Ishikawa (cell line): Measurements from ENCODE around the gene NADK.

Source experiments
- CEBPB ChIP-seq: IDR thresholded peaks from 2 replicates; pipeline ENCODE4 v1.6.1; 2012
- CREB1 ChIP-seq: IDR thresholded peaks from 2 replicates; pipeline ENCODE4 v1.6.1; 2012; ENCODE audit warnings: low read depth
- EGR1 ChIP-seq: IDR thresholded peaks from 2 replicates; pipeline ENCODE4 v1.6.1; 2012
- EP300 ChIP-seq: IDR thresholded peaks from 2 replicates; pipeline ENCODE4 v1.6.1; 2012; ENCODE audit warnings: borderline replicate concordance
- FOXM1 ChIP-seq: IDR thresholded peaks from 2 replicates; pipeline ENCODE4 v1.6.1; 2012; ENCODE audit warnings: low read depth, borderline replicate concordance
- MAX ChIP-seq: IDR thresholded peaks from 2 replicates; pipeline ENCODE4 v1.6.1; 2012
- NFIC ChIP-seq: IDR thresholded peaks from 2 replicates; pipeline ENCODE4 v1.6.1; 2012
- RAD21 ChIP-seq: IDR thresholded peaks from 2 replicates; pipeline ENCODE4 v1.6.1; 2012; ENCODE audit warnings: low read depth
- REST ChIP-seq: IDR thresholded peaks from 2 replicates; pipeline ENCODE4 v1.6.1; 2012; ENCODE audit warnings: low read depth, mild to moderate bottlenecking
- TAF1 ChIP-seq: IDR thresholded peaks from 2 replicates; pipeline ENCODE4 v1.6.1; 2012; ENCODE audit warnings: low read depth, mild to moderate bottlenecking
- TCF12 ChIP-seq: IDR thresholded peaks from 2 replicates; pipeline ENCODE4 v1.6.1; 2012; ENCODE audit warnings: low read depth
- TEAD4 ChIP-seq: IDR thresholded peaks from 2 replicates; pipeline ENCODE4 v1.6.1; 2012
- USF1 ChIP-seq: IDR thresholded peaks from 2 replicates; pipeline ENCODE4 v1.6.1; 2012
- YY1 ChIP-seq: IDR thresholded peaks from 2 replicates; pipeline ENCODE4 v1.6.1; 2012; ENCODE audit warnings: low read depth
- ZBTB7A ChIP-seq: IDR thresholded peaks from 2 replicates; pipeline ENCODE4 v1.6.1; 2012; ENCODE audit warnings: low read depth

NADK gene

GRCh38 chr1:1785666-1786065 lies 7.4 kb upstream of the NADK start:
- TF ChIP-seq ZBTB7A (no peak), NFIC (no peak), USF1 (no peak), YY1 (no peak), FOXM1 (no peak), MAX (no peak), REST (no peak), EP300 (no peak), TCF12 (no peak), CEBPB (no peak), EGR1 (no peak), TAF1 (no peak), RAD21 (no peak), CREB1 (no peak), TEAD4 (no peak)

- TF ChIP-seq RAD21 (no peak), CREB1 (no peak), REST (no peak), CEBPB (no peak), TAF1 (no peak)
Observed at GRCh38 chr1:1784933-1785332, 6.7 kb upstream of the NADK start.

GRCh38 chr1:1783320-1783719 lies 5.0 kb upstream of the NADK start:
- TF ChIP-seq TAF1, result no peak
- no peak for TF ChIP-seq CEBPB
- no peak for TF ChIP-seq RAD21
- no peak for TF ChIP-seq TCF12
- no peak for TF ChIP-seq REST
- TF ChIP-seq ZBTB7A, result no peak
- TF ChIP-seq CREB1, result no peak
- no peak for TF ChIP-seq EP300
- no peak for TF ChIP-seq NFIC
- TF ChIP-seq MAX, result no peak

- TF ChIP-seq TCF12, result peak; percentile 61
- TF ChIP-seq CEBPB, result no peak
- peak; percentile 49; the same call in 1 of the 2 replicates for TF ChIP-seq ZBTB7A
- TF ChIP-seq EGR1, result no peak
- peak; percentile 36; the same call in 1 of the 2 replicates for TF ChIP-seq REST
- peak; percentile 90 for TF ChIP-seq MAX
- TF ChIP-seq USF1, result peak; percentile 32; the same call in 1 of the 2 replicates
- TF ChIP-seq FOXM1, result no peak
- TF ChIP-seq RAD21, result no peak
- peak; percentile 42; the same call in 1 of the 2 replicates for TF ChIP-seq TAF1
- TF ChIP-seq EP300, result no peak; the same call in 1 of the 2 replicates
- TF ChIP-seq YY1, result no peak
- no peak; the same call in none of the 2 replicates for TF ChIP-seq NFIC
- TF ChIP-seq TEAD4, result no peak
Observed at GRCh38 chr1:1782399-1783221, 4.3 kb upstream of the NADK start.
